Measurements from ENCODE around the gene PDCD1.

- TF ChIP-seq CTCF (IDR thresholded peaks at IDR 0.05), result no peak
- no peak for TF ChIP-seq EP300 (IDR thresholded peaks at IDR 0.05)
- TF ChIP-seq POLR2A (IDR thresholded peaks at IDR 0.05), result no peak
These were observed 8.0 kb downstream of the PDCD1 start for GRCh38 chr2:241850544-241851324.

All from upper lobe of left lung (tissue), 4 donors.